ENCODE data around the gene LDB3. TPM values are rescaled to one million over a fixed set of nuclear protein-coding genes. Genes with fewer than 3 reads are reported as not detected.

The LDB3 gene
- total and polyA plus RNA-seq, 2 experiments from 2014 or later, result 0.05 to 0.11 TPM

DNA sequence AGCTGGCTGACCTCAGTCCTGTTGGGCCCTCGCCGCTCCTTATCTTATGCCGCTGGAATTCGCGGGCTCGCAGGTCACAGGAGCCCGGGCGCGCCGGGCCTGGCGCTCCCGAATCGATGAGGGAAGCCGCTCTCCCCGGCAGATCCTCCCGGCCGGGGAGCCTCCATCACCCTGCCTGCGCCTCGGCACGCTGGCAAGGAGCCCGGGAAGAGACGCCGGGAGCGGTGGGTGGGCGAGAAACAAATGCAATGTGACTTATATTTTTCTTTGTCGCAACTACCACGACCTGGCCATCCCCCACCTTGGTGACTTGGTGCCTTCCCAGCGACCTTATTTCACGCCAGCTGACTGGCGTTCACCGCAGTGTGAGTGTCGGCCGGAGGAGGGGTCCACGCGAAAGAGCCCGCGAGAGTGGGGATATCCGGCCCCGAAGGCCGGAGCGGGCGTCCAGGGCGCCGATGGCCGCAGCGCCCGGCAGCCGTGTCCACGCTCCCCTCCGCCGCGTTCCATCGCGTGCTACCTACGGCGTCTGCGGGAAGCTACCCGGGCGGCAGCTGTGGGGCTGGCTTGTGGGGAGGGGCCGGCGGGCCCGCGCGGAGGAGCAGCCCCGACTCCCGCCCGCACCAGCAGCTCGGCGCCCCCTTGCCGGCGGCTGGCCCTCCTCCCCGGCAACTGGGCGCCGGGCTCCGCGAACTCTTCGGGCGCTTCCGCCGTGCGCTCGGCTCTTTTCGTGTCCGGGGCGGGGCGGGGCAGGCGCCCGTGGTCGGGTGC is 87.6 kb downstream of the LDB3 start:
- Histone ChIP-seq H3K9me2 (ENCODE audit: insufficient read depth) (no peaks in the 10 kb centered on the region; the same call in 1 of the 2 replicates), H3K9ac (peak overlapping the region; percentile 99), H3F3A (ENCODE audit: insufficient read depth) (peaks cover 19% of the 10 kb centered on the region), H3K79me2 (ENCODE audit: insufficient read depth) (peaks cover 78% of the 10 kb centered on the region), H3K4me1 (ENCODE audit: insufficient read depth) (peaks cover 11% of the 10 kb centered on the region; the same call in 1 of the 2 replicates), H3K36me3 (ENCODE audit: low read depth) (no peaks in the 10 kb centered on the region), H3K4me3 (peak overlapping the region; percentile 88), H3K27ac (peak overlapping the region; percentile 99), H2AFZ (peak overlapping the region; percentile 79), H3K9me3 (ENCODE audit: low read depth) (no peaks in the 10 kb centered on the region), H3K27me3 (replicated peaks; ENCODE audit: insufficient read depth) (no peaks in the 10 kb centered on the region), H4K20me1 (ENCODE audit: insufficient read depth) (0 out of 2 replicates have a peak, but pooled peaks cover 8% of the 10 kb centered on the region), H3K4me2 (ENCODE audit: unreplicated experiment) (peak overlapping the region; percentile 75)
- in situ Hi-C loops (cut with MboI), result no loop called here
- no peak for TF ChIP-seq EZH2phosphoT487 (IDR thresholded peaks at IDR 0.05; ENCODE audit: insufficient read depth, low read depth)
- TF ChIP-seq EZH2 (IDR thresholded peaks at IDR 0.05; ENCODE audit: insufficient read depth, poor library complexity, severe bottlenecking), result no peak
- peak; percentile 97 for DNase-seq
- 1% methylated on average over 55 to 68 of the region's 89 CpGs for WGBS, 2 experiments (ENCODE audit: low coverage in 1 of 2, low lambda C conversion rate in 2 of 2, missing lambda C conversion rate in 2 of 2)

DNA sequence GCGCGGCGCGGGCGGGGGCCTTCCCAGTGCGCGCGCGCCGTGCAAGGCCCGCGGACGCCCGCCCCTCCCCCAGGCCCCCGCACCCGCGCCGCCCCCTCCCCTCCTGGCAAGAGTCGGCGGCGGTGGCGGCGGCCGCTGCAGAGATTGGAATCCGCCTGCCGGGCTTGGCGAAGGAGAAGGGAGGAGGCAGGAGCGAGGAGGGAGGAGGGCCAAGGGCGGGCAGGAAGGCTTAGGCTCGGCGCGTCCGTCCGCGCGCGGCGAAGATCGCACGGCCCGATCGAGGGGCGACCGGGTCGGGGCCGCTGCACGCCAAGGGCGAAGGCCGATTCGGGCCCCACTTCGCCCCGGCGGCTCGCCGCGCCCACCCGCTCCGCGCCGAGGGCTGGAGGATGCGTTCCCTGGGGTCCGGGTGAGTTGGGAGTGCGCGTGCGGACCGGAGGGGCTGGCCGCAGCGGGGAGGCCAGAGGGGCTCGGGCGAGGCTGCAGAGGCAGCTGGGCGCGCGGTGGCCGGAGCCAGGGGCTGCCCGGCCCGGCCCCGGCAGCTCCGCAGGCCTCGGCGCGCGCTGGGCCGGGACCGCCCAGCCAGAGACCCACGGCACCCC is 88.3 kb downstream of the LDB3 start, which contains the start of gene BMPR1A:
Gene BMPR1A, plus strand, starts transcription at position 109 of the 602 bp plus-strand sequence. CDS start 119,400 bp downstream, outside the sequence.
- Histone ChIP-seq H3K79me2 (ENCODE audit: insufficient read depth) (peaks cover 81% of the 10 kb centered on the region), H3K4me1 (ENCODE audit: insufficient read depth) (peaks cover 11% of the 10 kb centered on the region; the same call in 1 of the 2 replicates), H3K9ac (peak within 1 kb of the TSS; percentile 99), H2AFZ (peak within 1 kb of the TSS; percentile 79), H3K9me3 (ENCODE audit: low read depth) (no peaks in the 10 kb centered on the region), H4K20me1 (ENCODE audit: insufficient read depth) (0 out of 2 replicates have a peak, but pooled peaks cover 14% of the 10 kb centered on the region), H3K36me3 (ENCODE audit: low read depth) (no peaks in the 10 kb centered on the region), H3K4me3 (peak within 1 kb of the TSS; percentile 88), H3K4me2 (ENCODE audit: unreplicated experiment) (peak within 1 kb of the TSS; percentile 99), H3K27me3 (replicated peaks; ENCODE audit: insufficient read depth) (no peaks in the 10 kb centered on the region), H3K9me2 (ENCODE audit: insufficient read depth) (no peaks in the 10 kb centered on the region; the same call in 1 of the 2 replicates), H3K27ac (peak within 1 kb of the TSS; percentile 99), H3F3A (ENCODE audit: insufficient read depth) (peaks cover 19% of the 10 kb centered on the region)
- no peak for TF ChIP-seq EZH2 (IDR thresholded peaks at IDR 0.05; ENCODE audit: insufficient read depth, poor library complexity, severe bottlenecking)
- TF ChIP-seq EZH2phosphoT487 (IDR thresholded peaks at IDR 0.05; ENCODE audit: insufficient read depth, low read depth), result no peak
- 0 to 2% methylated on average over 12 to 61 of the region's 85 CpGs for WGBS, 2 experiments (ENCODE audit: low coverage in 1 of 2, low lambda C conversion rate in 2 of 2, missing lambda C conversion rate in 2 of 2)
- DNase-seq, result no peak
- in situ Hi-C loops (cut with MboI), result no loop called here

DNA sequence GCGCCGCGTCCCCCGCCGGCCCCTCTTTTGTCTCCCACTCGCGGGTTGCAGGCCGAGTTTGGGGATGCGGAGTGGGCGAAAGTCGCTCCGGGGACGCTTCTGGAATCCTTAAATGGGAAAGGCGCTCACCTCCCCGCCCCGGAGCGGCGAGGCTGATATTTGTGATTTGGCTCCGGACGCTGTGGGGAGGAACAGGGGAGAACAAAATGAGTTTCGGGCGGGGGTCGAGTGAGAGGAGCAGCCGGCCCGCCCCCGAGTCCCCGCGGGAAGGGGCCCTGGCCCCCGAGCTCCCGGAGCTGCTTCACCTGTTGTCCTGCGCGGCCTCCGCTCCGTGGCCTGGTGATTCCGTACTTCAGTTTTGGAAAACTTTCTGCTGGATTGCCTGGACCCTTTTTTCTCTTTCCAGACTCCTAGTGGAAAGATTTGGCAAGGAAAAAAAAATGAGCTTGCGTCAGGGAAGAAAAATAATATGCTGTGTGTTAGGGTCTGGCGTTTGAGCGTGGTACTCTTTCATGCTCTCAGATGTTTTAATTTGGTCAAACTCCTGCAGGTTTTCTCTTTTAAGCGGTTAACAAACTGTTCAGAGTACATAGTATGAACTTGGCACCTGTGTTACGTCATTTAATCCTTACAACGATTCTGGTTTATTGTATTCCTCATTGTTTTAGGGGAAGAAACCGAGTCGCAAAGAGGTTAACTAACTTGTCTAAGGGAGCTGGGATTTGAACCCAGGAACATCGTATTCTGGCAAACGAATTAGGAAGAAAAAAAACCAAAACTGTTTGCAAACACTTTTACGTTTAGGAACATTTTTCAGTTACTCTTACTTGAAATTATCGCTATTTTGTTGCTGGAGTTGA is 89.0 kb downstream of the LDB3 start:
- in situ Hi-C loops (cut with MboI), result no loop called here
- H3K4me3 ChIP-seq, result peak overlapping the region; percentile 88
- peak; percentile 82 for DNase-seq

More for the DNA sequence above, 89.0 kb downstream of the LDB3 start:
- TF ChIP-seq EZH2phosphoT487 (IDR thresholded peaks at IDR 0.05; ENCODE audit: insufficient read depth, low read depth) (no peak), EZH2 (IDR thresholded peaks at IDR 0.05; ENCODE audit: insufficient read depth, poor library complexity, severe bottlenecking) (no peak)
- Histone ChIP-seq H3K27ac (peak overlapping the region; percentile 99), H3K27me3 (replicated peaks; ENCODE audit: insufficient read depth) (no peaks in the 10 kb centered on the region), H3F3A (ENCODE audit: insufficient read depth) (peaks cover 19% of the 10 kb centered on the region), H3K79me2 (ENCODE audit: insufficient read depth) (peaks cover 84% of the 10 kb centered on the region), H3K4me1 (ENCODE audit: insufficient read depth) (peaks cover 11% of the 10 kb centered on the region; the same call in 1 of the 2 replicates), H3K36me3 (ENCODE audit: low read depth) (no peaks in the 10 kb centered on the region), H3K9me3 (ENCODE audit: low read depth) (no peaks in the 10 kb centered on the region), H3K9ac (peak overlapping the region; percentile 99), H2AFZ (peak overlapping the region; percentile 67), H3K9me2 (ENCODE audit: insufficient read depth) (no peaks in the 10 kb centered on the region; the same call in 1 of the 2 replicates), H3K4me2 (ENCODE audit: unreplicated experiment) (peak overlapping the region; percentile 99), H4K20me1 (ENCODE audit: insufficient read depth) (0 out of 2 replicates have a peak, but pooled peaks cover 14% of the 10 kb centered on the region)
- 1 to 4% methylated on average over 34 to 47 of the region's 47 CpGs for WGBS, 2 experiments (ENCODE audit: low coverage in 1 of 2, low lambda C conversion rate in 2 of 2, missing lambda C conversion rate in 2 of 2)
